Dermis blood vessel endothelial cell (primary cell): Measurements from ENCODE around the gene NDUFV2. TPM values are rescaled to one million over a fixed set of nuclear protein-coding genes. Genes with fewer than 3 reads are reported as not detected.

Experiments used
- DNase-seq: peaks from one replicate; pipeline ENCODE4 v3.0.0; 2010
- total RNA-seq: library from RNA; depleted of rRNA; stranded (reverse); fragments of >200 nt; gene quantifications from 2 replicates; pipeline ENCODE4 v1.2.3, GENCODE V29; 2014

NDUFV2 gene
- total RNA-seq, 1 donor from 2014 or later = 93.9 TPM

- DNase-seq = no peak
Observed at GRCh38 chr18:9120796-9121195, 18.3 kb downstream of the NDUFV2 start.

DNA sequence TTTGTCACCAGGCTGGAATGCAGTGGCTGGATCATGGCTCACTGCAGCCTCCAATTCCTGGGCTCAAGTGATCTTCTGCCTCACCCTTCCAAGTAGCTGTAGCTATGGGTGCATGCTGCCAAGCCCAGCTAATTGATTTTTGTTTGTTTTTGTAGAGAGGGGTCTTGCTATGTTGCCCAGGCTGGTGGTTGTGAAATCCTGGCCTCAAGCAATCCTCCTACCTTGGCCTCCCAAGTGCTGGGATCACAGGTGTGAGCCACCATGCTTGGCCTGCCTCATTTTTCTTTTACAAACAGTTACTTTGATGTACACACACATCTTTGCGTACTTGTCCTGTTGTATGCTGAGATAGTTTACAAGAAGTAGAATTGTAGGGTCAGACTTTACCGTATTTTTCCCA, 21.0 kb downstream of the NDUFV2 start:
- DNase-seq = no peak

DNA sequence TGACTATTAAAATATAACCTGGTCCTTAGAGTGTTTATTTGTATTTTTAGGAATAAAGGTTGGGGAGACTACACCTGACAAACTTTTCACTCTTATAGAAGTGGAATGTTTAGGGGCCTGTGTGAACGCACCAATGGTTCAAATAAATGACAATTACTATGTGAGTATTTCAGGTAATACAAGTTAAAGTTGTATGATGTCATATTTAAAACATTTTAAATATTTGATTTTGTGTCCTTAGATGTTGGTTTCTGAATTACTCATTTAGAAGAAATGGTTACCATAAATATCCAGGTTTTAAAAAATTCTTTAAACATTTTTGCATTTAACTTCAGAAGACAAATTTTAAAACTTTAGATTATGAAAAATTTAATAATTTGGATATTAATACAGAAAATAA, 22.3 kb downstream of the NDUFV2 start:
- no peak for DNase-seq

DNA sequence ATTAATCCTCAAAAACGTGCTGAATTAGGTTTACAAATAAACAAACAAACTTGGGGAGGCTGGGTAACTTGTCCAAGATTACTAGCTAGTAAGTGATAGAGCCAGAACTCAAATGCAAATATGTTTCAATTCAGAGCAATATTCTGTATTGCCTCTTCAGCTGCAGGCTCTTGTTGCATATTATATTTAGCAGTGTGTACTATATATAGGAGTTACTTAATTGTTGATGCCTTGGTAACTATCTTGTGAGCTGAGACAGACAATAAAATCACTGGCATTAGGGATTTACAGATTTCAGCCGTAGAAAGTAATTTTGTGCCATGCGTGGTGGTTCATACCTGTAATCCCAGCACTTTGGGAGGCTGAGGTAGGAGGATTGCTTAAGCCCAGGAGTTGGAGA, 23.8 kb downstream of the NDUFV2 start:
- DNase-seq = no peak

GRCh38 chr18:9130195-9130594, 27.7 kb downstream of the NDUFV2 start:
- no peak for DNase-seq

GRCh38 chr18:9130806-9131205, 28.3 kb downstream of the NDUFV2 start:
- no peak for DNase-seq

DNA sequence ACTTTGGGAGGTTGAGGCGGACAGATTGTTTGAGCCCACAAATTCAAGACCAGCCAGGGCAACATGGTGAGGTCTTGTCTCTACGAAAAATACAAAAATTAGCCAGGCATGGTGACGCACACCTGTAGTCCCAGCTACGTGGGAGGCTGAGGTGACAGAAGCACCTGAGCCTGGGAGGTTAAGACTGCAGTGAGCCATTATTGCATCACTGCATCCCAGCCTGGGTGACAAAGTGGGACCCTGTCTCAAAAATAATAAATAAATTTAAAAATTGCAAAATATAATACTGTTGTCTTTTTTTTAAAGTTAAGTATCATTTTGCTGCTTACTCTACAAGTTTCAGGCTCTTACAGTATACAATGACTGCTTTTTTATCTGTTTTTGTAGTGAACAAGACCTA, 30.1 kb downstream of the NDUFV2 start:
- no peak for DNase-seq

DNA sequence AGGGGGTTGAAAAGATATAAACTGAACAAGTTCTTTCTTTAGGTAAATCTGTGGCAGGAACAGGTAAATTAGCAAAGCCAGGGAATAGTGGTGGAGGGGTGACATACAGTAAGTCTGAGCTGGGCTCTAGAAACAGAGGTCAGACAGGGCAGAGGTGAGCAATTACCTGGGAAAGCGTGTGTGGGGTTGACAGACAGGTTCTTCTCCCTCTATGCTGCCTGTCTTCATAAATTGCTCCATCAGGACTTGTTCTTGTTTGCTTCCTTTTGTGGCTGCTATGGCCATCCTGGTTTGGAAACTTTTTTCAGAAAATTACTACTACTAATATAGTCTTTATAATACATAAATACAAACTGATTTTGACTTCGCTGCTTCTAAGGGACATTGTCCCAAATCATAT, 30.7 kb downstream of the NDUFV2 start:
- no peak for DNase-seq

DNA sequence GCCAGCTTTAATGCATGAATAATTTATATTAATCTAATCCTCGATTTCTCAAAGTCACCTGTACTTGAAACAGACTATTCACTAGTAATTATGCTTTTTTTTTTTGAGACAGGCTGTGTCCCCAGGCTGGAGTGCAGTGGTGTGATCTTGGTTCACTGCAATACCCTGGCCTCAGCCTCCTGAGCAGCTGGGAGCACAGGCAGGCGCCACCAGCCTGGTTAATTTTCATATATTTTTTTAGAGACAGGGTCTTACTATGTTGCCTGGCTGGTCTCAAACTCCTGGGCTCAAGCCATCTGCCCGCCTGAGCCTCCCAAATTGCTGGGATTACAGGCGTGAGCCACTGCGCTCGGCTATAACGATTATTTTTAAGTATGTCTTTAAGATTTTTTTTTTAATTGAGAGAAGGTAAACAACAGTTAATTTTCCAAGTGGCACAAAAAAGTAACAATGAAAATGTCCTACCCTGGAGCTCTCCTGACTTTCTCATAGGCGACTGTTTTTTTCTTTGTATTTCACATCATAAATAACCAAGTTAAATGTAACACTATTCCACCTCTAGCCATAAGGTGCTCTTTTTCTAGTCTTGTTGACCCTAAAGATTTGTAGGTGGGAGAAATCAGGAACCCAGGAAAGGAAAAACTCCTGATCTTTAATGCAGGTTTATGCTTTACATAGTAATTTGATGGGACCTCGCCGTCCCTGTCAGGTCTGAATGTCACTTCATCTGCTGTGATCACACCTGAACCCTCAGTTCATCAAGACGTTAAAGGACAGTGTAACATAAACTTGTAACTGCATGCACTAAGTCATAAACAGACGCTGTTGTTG, 32.8 kb downstream of the NDUFV2 start:
- DNase-seq = no peak

DNA sequence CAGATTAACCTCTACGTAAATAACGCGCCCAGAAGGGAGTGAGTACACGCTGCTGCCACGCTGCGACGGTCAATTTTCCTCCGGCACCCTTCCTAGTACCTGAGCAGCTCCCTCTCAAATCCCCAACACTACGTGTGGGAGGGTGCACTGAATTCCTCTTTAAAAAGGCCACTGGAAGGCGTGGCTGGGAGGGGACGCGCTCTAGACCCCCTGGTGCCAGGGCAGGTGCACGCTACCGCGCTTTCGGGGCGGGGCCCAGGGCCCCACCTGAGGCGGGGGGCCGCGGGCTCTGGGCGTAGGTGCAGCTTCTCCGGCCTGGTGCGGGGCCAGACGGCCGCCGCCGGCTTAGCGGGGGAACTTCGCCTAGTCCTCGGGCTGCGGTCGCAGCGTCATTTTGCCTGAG, 33.4 kb downstream of the NDUFV2 start:
- peak; percentile 47 for DNase-seq

DNA sequence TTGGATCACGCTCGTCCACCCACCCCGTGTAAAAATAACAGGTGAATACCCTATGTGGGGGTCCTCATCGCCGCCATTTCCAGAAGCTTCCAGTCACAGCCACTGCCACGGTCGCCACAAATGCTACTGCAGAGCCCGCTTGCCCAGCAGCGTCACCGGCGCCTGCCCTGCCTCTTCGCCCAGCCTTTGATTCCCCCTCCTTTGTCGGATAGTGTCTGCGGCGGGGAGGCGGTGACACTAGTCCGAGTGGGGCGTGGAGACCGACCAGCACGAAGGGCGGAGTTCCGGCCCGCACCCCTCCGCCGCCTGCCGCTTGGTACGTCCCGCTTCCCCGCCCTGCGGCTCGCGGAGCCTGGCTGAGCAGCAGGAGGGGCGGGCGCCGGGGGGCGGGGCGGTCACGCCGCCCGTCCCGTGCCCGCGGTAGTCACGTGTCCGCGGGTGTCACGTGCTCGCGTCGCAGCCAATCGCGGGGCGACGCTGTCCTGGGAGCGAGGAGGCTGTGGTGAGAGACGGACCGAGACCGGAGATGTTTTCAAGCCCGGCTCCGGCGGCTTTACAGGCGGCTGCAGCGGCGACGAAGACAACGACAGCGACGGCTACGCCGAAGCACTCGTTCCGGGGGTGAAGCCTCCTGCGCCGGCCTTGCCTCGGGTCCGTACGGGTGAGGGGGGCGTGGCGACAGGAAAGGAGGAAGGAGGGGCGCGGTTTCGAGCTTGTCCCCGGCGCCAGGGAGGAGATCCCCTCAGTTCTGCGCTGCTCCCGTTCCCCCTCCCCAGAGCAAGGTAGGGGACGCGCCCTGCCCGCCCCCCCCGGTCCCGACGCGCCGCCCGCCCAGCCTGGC, 34.0 kb downstream of the NDUFV2 start, which contains the start of gene ANKRD12:
ANKRD12 (plus strand) TSS at position 467 of the 841 bp plus-strand sequence. CDS start 45,652 bp downstream, outside the sequence.
- DNase-seq = peak; percentile 98

GRCh38 chr18:9137168-9138066, 34.9 kb downstream of the NDUFV2 start:
- peak; percentile 78 for DNase-seq

DNA sequence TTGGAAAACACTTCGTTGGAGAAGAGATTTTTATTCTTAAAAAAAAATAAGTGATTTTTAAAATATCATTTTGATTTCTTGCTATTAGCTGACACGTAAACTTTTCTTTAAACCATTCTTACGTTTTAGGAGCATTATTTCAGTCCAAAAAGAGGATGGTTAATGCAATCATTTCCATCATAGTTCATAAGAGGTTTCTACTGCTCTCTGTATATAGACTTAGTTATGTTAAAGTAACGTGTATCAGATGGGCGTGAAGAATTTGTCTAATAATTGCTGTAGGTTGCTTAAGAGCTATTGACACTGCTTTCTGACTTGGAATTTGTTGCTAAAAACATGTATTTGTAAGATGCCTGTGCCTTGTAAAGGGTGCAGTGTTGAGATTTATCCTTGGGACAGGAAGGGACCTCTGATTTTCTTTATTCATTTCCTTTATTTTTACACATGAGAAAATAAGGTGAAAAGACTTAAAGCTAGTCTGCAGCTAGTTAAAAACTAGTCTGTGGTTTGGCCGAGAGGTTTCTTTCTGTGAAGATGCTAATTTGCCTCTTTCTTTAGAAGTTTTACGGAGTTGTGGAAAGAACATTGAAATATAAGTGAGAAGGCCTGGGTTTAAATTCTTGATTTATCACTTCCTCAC, 37.0 kb downstream of the NDUFV2 start:
- no peak for DNase-seq

DNA sequence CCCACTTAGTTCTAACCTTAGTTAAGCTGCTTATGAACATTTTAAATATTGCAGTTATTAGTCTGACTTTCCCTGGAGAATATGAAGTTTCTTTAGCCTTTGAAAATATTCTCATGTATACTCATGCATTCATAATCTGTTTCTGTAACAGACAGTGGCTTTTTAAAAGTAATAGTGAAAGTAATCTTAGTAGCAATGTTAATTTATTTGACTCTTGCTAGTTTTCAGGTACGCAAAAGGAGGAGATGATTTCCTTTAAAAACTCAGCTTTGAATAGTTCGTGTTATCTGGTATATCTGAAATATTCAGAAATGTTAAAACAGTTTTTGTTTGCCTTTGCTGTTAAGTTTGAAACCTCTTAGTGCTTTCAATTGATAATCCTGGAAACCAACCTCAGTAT, 37.9 kb downstream of the NDUFV2 start:
- no peak for DNase-seq

- DNase-seq = no peak
Observed at GRCh38 chr18:9140984-9141383, 38.5 kb downstream of the NDUFV2 start.

DNA sequence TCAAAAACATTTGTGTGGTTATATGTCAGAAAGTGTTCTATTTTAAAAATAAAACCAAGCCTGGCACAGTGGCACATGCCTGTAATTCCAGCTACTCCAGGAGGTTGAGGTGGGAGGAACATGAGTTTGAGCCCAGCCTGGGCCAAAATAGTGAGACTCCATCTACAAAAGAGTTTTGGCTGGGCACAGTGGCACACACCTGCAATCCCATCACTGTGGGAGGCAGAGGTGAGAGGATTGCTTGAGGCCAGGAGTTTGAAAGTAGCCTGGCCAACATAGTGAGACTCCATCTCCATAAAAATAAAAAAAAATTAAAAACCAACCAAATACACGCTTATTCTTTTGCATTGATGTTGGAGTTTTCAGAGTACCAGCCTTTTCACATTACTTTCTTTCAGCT, 43.7 kb downstream of the NDUFV2 start:
- no peak for DNase-seq

- peak; percentile 82 for DNase-seq
Observed at GRCh38 chr18:9147440-9148202, 45.1 kb downstream of the NDUFV2 start.

GRCh38 chr18:9148203-9148552, 45.7 kb downstream of the NDUFV2 start:
- no peak for DNase-seq

- no peak for DNase-seq
Observed at GRCh38 chr18:9150121-9150520, 47.6 kb downstream of the NDUFV2 start.

GRCh38 chr18:9153256-9153655, 50.8 kb downstream of the NDUFV2 start:
- DNase-seq = no peak

GRCh38 chr18:9156604-9157249, 54.2 kb downstream of the NDUFV2 start:
- no peak for DNase-seq
